Astrocyte of the spinal cord (primary cell): ENCODE results near the gene ACVRL1.

ENCODE experiments used
- DNase-seq: peaks from one replicate; pipeline ENCODE4 v3.0.0; 2011; ENCODE audit warnings: low read depth, low spot score
- H3K4me3 ChIP-seq: 2 replicates; pipeline ENCODE4 v1.5.1; 2011; ENCODE audit warnings: low read depth, mild to moderate bottlenecking, low read length, moderate library complexity
- CTCF ChIP-seq: IDR thresholded peaks from 2 replicates; pipeline ENCODE4 v1.5.1; 2012; ENCODE audit warnings: low read depth, mild to moderate bottlenecking, low read length, inconsistent platforms
- in situ Hi-C: cut with HindIII; loops from 2 replicates; pipeline ENCODE4 v1.10.0; 2017; ENCODE audit warnings: low sequenced_read_pairs

Gene ACVRL1

GRCh38 chr12:51868821-51869495 lies 38.3 kb upstream of the ACVRL1 start:
- peak overlapping the region; percentile 42 for H3K4me3 ChIP-seq
- TF ChIP-seq CTCF: no peak
- in situ Hi-C loops: no loop called here
- DNase-seq: no peak

GRCh38 chr12:51869496-51869865 lies 37.8 kb upstream of the ACVRL1 start:
- no peak for DNase-seq
- no peak for TF ChIP-seq CTCF
- H3K4me3 ChIP-seq: peak overlapping the region; percentile 42
- in situ Hi-C loops: no loop called here

GRCh38 chr12:51869931-51870330 lies 37.4 kb upstream of the ACVRL1 start:
- no peak overlapping the region for H3K4me3 ChIP-seq
- no peak for TF ChIP-seq CTCF
- no peak for DNase-seq
- in situ Hi-C loops: no loop called here

GRCh38 chr12:51870504-51870903 lies 36.8 kb upstream of the ACVRL1 start:
- H3K4me3 ChIP-seq: no peak overlapping the region
- TF ChIP-seq CTCF: no peak
- no peak for DNase-seq
- in situ Hi-C loops: no loop called here

GRCh38 chr12:51871126-51871525 lies 36.2 kb upstream of the ACVRL1 start:
- no peak for TF ChIP-seq CTCF
- no peak for DNase-seq
- in situ Hi-C loops: no loop called here
- H3K4me3 ChIP-seq: no peak overlapping the region

- no peak overlapping the region for H3K4me3 ChIP-seq
- in situ Hi-C loops: no loop called here
- TF ChIP-seq CTCF: no peak
- DNase-seq: no peak
These were observed 35.2 kb upstream of the ACVRL1 start for GRCh38 chr12:51871918-51872688.
